CD4-positive, alpha-beta T cell (primary cell): ENCODE measurements around the gene CD24. TPM values are rescaled to one million over a fixed set of nuclear protein-coding genes. Genes with fewer than 3 reads are reported as not detected.
"Not testable (repeated sequence)": the region's sequence is repeated elsewhere in the genome, so short reads cannot be mapped to it uniquely, and the experiment has no call there.

Experiments
- ATAC-seq: fragments of 200-7000 bp; cut with Tn5 transposase; one replicate; pipeline ENCODE4 v1.10.0; 2022; ENCODE audit warnings: mild to moderate bottlenecking; ENCODE audit not compliant: poor library complexity
- CTCF ChIA-PET: fragments of 350-600 bp; sonication (Branson Sonifier 250); formaldehyde crosslinking; loops from one replicate; lab custom pipeline; 2021; ENCODE audit warnings: antibody characterized with exemption, inconsistent platforms; lab: Charles Lee
- POLR2A ChIA-PET: fragments of 350-600 bp; sonication (Branson Sonifier 250); formaldehyde crosslinking; loops from one replicate; lab custom pipeline; 2021; ENCODE audit warnings: antibody characterized with exemption, inconsistent platforms; lab: Charles Lee
- DNase-seq, 14 experiments: peaks; one replicate each; pipeline ENCODE4 v3.0.0-alpha.2; 2013 to 2020; ENCODE audit warnings: mixed read lengths in 2 of 14
- H3K27ac ChIP-seq, 2 donors: one replicate each; pipeline versions ENCODE4 v1.5.1 to v1.7.0; 2013; ENCODE audit warnings: low read length in 2 of 2, low read depth in 1 of 2, mild to moderate bottlenecking in 1 of 2
- H3K27me3 ChIP-seq, 2 experiments: 1 replicate in 1 of 2; 2 replicates in 1 of 2; pipeline versions ENCODE4 v1.6.1 to v1.7.0; 2013; ENCODE audit warnings: low read length in 2 of 2, control low read depth in 1 of 2, mild to moderate bottlenecking in 1 of 2, moderate library complexity in 1 of 2; ENCODE audit not compliant: insufficient read depth in 2 of 2, control insufficient read depth in 1 of 2
- H3K36me3 ChIP-seq: one replicate; pipeline ENCODE4 v1.6.1; 2013; ENCODE audit warnings: low read length, control low read depth; ENCODE audit not compliant: insufficient read depth
- H3K4me1 ChIP-seq: one replicate; pipeline ENCODE4 v1.6.1; 2013; ENCODE audit warnings: low read length, control low read depth; ENCODE audit not compliant: insufficient read depth
- H3K4me3 ChIP-seq: one replicate; pipeline ENCODE4 v1.5.1; 2013; ENCODE audit warnings: mild to moderate bottlenecking, low read length, moderate library complexity
- H3K9me3 ChIP-seq, 2 experiments: 1 replicate in 1 of 2; 2 replicates in 1 of 2; pipeline versions ENCODE4 v1.6.1 to v1.7.0; 2013; ENCODE audit warnings: low read length in 2 of 2, mild to moderate bottlenecking in 2 of 2, control low read depth in 1 of 2, moderate library complexity in 1 of 2; ENCODE audit not compliant: control insufficient read depth in 1 of 2, insufficient read depth in 1 of 2
- H3K27ac Mint-ChIP-seq: one replicate; pipeline ENCODE4 v1.8.0; 2020; ENCODE audit warnings: mixed read lengths
- H3K27me3 Mint-ChIP-seq: one replicate; pipeline ENCODE4 v1.8.0; 2021; ENCODE audit warnings: mixed read lengths
- H3K36me3 Mint-ChIP-seq: one replicate; pipeline ENCODE4 v1.8.0; 2021; ENCODE audit warnings: low read depth, mixed read lengths
- H3K4me1 Mint-ChIP-seq: one replicate; pipeline ENCODE4 v1.8.0; 2021; ENCODE audit warnings: low read depth, mixed read lengths
- H3K4me3 Mint-ChIP-seq: one replicate; pipeline ENCODE4 v1.8.0; 2020; ENCODE audit warnings: mild to moderate bottlenecking, mixed read lengths
- H3K9me3 Mint-ChIP-seq: one replicate; pipeline ENCODE4 v1.8.0; 2020; ENCODE audit warnings: mixed read lengths
- intact Hi-C, 2 experiments: fragments of 100-400 bp; cut with DNase I in 1 of 2; cut with micrococcal nuclease in 1 of 2; formaldehyde crosslinking; loops; one replicate each; pipeline versions ENCODE4 v1.15.1 to v1.9.0; 2023 to 2025; cut with DNase I, micrococcal nuclease
- polyA plus RNA-seq, 2 donors: library from polyadenylated mRNA; unstranded; fragments of 120-200 nt; gene quantifications; one replicate each; pipeline ENCODE4 v1.2.1, GENCODE V29; 2013
- total RNA-seq, 174 experiments: library from RNA in 2 of 174; stranded (reverse) in 2 of 174; gene quantifications; one replicate each; pipeline ENCODE4 v1.2.3 and lab custom pipeline; 2021 to 2026
- TF ChIP-seq, protein P1 (sequence below): fragments of 200-600 bp; IDR thresholded peaks from one replicate; pipeline ENCODE4 v1.8.0; 2022; ENCODE audit warnings: antibody characterized with exemption, mild to moderate bottlenecking

CD24 gene, protein sequence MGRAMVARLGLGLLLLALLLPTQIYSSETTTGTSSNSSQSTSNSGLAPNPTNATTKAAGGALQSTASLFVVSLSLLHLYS
- not detected for total RNA-seq
- 0.63 TPM for polyA plus RNA-seq (2013, experiment 1 of 2)
- polyA plus RNA-seq (2013, experiment 2 of 2), result 1.3 TPM
- 0 to 1.7 (median 0.12) reads per million in 172 experiments for total RNA-seq (lab: John Stamatoyannopoulos, UW)

DNA sequence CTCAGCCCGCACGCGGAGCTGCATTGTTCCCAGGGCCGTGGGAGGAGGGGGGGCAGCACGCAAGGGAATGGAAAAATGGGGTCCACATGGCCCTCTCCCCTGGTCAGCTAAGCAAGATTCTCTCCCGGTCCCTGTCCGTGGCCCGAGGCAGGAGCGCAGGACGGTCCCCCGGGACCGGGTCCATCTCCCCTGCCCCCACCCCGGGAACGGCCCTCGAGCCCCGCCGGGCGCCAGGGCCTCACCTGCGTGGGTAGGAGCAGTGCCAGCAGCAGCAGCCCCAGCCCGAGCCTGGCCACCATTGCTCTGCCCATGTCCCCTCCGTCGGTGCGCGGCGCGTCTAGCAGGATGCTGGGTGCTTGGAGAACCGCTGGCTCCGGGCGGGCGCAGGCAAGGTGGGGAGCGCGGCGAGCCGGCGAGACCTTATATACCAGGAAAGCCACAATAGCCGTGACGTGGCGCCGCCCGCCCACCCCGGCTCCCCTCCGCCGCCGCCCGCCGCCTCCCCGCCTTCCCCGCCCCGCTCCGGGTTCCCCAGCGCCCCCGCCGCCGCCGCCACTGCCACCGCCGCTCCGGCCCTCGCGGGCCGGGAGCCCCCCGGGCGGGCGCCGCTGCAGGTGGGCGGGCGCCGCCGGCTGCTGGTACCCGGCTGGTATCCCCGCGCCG lies at the start of gene CD24:
Gene CD24, minus strand, starts transcription at position 394 of the 663 bp plus-strand sequence. Its CDS starts 83 bp downstream, at position 311.
- H3K27me3 ChIP-seq, result peaks cover 27 to 38% of the 10 kb centered on the region in 2 experiments
- no peaks in the 10 kb centered on the region for H3K36me3 ChIP-seq
- ChIA-PET POLR2A (no interaction called here), CTCF (no interaction called here)
- H3K4me3 Mint-ChIP-seq, result peak within 1 kb of the TSS; percentile 77
- peaks cover 64% of the 10 kb centered on the region for H3K27me3 Mint-ChIP-seq
- H3K27ac Mint-ChIP-seq, result no peak within 1 kb of the TSS
- H3K4me1 Mint-ChIP-seq, result peaks cover 6% of the 10 kb centered on the region
- no peaks in the 10 kb centered on the region for H3K9me3 Mint-ChIP-seq
- peak within 1 kb of the TSS; percentile 33 for H3K4me3 ChIP-seq
- peaks cover 0 to 12% of the 10 kb centered on the region in 2 experiments for H3K9me3 ChIP-seq
- ATAC-seq (peak; percentile 39), DNase-seq (peak in 3 of 14 experiments; percentile 7 to 12 (median 9))
- H3K36me3 Mint-ChIP-seq, result no peaks in the 10 kb centered on the region
- TF ChIP-seq, protein P1, sequence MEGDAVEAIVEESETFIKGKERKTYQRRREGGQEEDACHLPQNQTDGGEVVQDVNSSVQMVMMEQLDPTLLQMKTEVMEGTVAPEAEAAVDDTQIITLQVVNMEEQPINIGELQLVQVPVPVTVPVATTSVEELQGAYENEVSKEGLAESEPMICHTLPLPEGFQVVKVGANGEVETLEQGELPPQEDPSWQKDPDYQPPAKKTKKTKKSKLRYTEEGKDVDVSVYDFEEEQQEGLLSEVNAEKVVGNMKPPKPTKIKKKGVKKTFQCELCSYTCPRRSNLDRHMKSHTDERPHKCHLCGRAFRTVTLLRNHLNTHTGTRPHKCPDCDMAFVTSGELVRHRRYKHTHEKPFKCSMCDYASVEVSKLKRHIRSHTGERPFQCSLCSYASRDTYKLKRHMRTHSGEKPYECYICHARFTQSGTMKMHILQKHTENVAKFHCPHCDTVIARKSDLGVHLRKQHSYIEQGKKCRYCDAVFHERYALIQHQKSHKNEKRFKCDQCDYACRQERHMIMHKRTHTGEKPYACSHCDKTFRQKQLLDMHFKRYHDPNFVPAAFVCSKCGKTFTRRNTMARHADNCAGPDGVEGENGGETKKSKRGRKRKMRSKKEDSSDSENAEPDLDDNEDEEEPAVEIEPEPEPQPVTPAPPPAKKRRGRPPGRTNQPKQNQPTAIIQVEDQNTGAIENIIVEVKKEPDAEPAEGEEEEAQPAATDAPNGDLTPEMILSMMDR, result no peak
- H3K27ac ChIP-seq, result no peak within 1 kb of the TSS
- peaks cover 21% of the 10 kb centered on the region for H3K4me1 ChIP-seq
- intact Hi-C loops, result no loop called here

DNA sequence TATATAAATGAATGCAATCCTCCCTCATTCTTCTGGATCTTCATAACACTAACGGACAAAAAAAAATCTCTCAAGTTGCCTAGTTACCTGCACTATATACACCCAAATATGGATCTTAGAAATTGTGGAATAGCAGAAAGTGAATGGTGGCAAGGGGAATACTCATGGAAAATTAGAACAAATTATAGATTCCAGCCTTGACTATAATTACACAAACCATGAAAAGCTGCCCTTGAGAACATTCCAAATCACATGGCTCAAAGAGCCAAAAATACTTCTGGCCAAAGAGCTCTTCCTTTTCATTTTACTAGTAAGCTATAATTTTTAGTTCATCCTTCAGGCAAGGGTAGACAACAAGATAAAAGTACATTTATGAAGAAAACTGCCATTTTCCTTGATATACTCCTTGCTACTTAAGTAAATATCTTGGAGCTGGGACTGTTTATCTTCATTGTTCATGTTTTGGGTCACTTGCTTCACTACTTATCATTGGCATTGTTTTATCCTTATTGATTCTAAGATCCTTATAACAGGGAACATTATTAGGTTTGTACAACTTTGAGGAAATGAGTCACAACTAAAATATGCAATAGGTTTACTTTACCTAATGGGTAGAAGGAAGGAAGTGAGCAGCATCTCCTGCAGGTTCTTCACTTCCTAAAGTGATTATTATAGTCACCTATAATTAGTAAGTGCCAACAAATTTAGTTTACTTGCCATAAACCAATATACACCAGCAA lies 47.1 kb upstream of the CD24 start:
- CTCF ChIA-PET, result no interaction called here

DNA sequence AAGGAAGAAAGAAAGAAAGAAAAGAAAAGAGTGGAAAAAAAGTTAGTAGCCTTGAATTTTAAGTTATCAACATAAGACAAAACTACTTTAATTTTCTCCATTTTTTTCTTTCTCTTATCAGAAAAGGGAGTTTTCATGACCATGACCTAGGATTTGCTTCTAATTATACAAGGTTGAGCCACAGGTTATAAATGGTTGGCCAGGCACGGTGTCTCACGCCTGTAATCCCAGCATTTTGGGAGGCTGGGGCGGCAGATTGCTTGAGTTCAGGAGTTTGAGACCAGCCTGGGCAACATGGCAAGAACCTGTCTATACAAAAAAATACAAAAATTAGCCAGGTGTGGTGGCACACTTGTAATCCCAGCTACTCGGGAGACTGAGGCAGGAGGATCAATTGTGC lies 45.7 kb upstream of the CD24 start:
- Histone ChIP-seq H3K9me3 (no peaks in the 10 kb centered on the region), H3K4me3 (no peak overlapping the region), H3K36me3 (no peaks in the 10 kb centered on the region), H3K4me1 (no peaks in the 10 kb centered on the region), H3K27me3 (no peaks in the 10 kb centered on the region), H3K27ac (no peak overlapping the region)
- no peak for DNase-seq
- no peaks in the 10 kb centered on the region for H3K36me3 Mint-ChIP-seq
- ATAC-seq, result no peak
- CTCF ChIA-PET, result no interaction called here
- intact Hi-C loops, result loop anchor here (10.0 kb wide), 4 partner anchors 95 to 1275 kb away; partner anchors contain the start of genes AFG1L (in 1 of the 2), BEND3 (in 1 of the 2) and OSTM1 (in 1 of the 2)
- TF ChIP-seq, protein P1, result no peak
- no peak overlapping the region for H3K4me3 Mint-ChIP-seq
- H3K4me1 Mint-ChIP-seq, result no peaks in the 10 kb centered on the region
- H3K27me3 Mint-ChIP-seq, result no peaks in the 10 kb centered on the region
- POLR2A ChIA-PET, result no interaction called here
- H3K9me3 Mint-ChIP-seq, result no peaks in the 10 kb centered on the region
- H3K27ac Mint-ChIP-seq, result no peak overlapping the region

More for the DNA sequence above, 47.1 kb upstream of the CD24 start:
- no peak overlapping the region for H3K27ac Mint-ChIP-seq
- Histone ChIP-seq H3K9me3 (no peaks in the 10 kb centered on the region), H3K27me3 (no peaks in the 10 kb centered on the region), H3K4me1 (no peaks in the 10 kb centered on the region), H3K36me3 (no peaks in the 10 kb centered on the region), H3K4me3 (no peak overlapping the region), H3K27ac (no peak overlapping the region)
- H3K4me3 Mint-ChIP-seq, result no peak overlapping the region
- no peak for ATAC-seq
- no peaks in the 10 kb centered on the region for H3K4me1 Mint-ChIP-seq
- TF ChIP-seq, protein P1, result no peak
- no peak for DNase-seq
- POLR2A ChIA-PET, result no interaction called here
- H3K9me3 Mint-ChIP-seq, result no peaks in the 10 kb centered on the region
- H3K36me3 Mint-ChIP-seq, result no peaks in the 10 kb centered on the region
- H3K27me3 Mint-ChIP-seq, result no peaks in the 10 kb centered on the region
- intact Hi-C loops, result loop anchor here (10.0 kb wide), 4 partner anchors 93 to 1273 kb away; partner anchors contain the start of genes AFG1L (in 1 of the 2), BEND3 (in 1 of the 2) and OSTM1 (in 1 of the 2)

DNA sequence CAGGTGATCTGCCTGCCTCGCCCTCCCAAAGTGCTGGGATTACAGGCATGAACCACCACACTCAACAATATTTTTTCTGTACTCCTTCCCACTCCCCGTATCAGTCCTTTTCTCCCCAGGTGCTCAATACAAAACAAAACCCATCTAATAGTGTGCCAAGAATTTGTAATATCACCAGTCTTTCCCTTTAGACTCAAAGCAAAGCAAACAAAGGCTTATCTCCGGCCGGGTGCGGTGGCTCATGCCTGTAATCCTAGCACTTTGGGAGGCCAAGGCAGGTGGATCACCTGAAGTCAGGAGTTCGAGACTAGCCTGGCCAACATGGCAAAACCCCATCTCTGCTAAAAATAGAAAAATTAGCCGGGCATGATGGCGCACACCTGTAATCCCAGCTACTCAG lies 45.1 kb upstream of the CD24 start:
- H3K4me1 Mint-ChIP-seq, H3K27me3 ChIP-seq, H3K9me3 Mint-ChIP-seq, H3K4me3 Mint-ChIP-seq, DNase-seq, H3K36me3 ChIP-seq, H3K27me3 Mint-ChIP-seq, H3K27ac ChIP-seq, H3K9me3 ChIP-seq, H3K4me1 ChIP-seq, H3K27ac Mint-ChIP-seq, POLR2A ChIA-PET, H3K4me3 ChIP-seq, CTCF ChIA-PET, H3K36me3 Mint-ChIP-seq, ATAC-seq: not testable (repeated sequence)
- intact Hi-C loops, result loop anchor here (10.0 kb wide), 4 partner anchors 95 to 1275 kb away; partner anchors contain the start of genes AFG1L (in 1 of the 2), BEND3 (in 1 of the 2) and OSTM1 (in 1 of the 2)
